ENCODE data around the gene CLCF1.
"Not testable (repeated sequence)": the region's sequence is repeated elsewhere in the genome, so short reads cannot be mapped to it uniquely, and the experiment has no call there.

Gene CLCF1

GRCh38 chr11:67321313-67321871 lies 52.0 kb downstream of the CLCF1 start:
- Histone ChIP-seq H3K9me3 (ENCODE audit: control insufficient read depth, low read length) (no peaks in the 10 kb centered on the region), H3K4me1 (ENCODE audit: control insufficient read depth, insufficient read depth, low read length, poor library complexity, severe bottlenecking) (peaks cover 5% of the 10 kb centered on the region), H3K27me3 (replicated peaks; ENCODE audit: control insufficient read depth, insufficient read depth, low read length, poor library complexity, severe bottlenecking) (no peaks in the 10 kb centered on the region), H3K4me3 (ENCODE audit: insufficient read depth, low read depth, low read length, poor library complexity, severe bottlenecking) (no peak overlapping the region), H3K27ac (ENCODE audit: insufficient read depth, low read length, poor library complexity, severe bottlenecking) (no peak overlapping the region), H3K36me3 (ENCODE audit: control insufficient read depth, insufficient read depth, low read length) (no peaks in the 10 kb centered on the region)
- DNase-seq = no peak

GRCh38 chr11:67320691-67321090 lies 52.7 kb downstream of the CLCF1 start:
- Histone ChIP-seq H3K27me3 (replicated peaks; ENCODE audit: control insufficient read depth, insufficient read depth, low read length, poor library complexity, severe bottlenecking) (no peaks in the 10 kb centered on the region), H3K9me3 (ENCODE audit: control insufficient read depth, low read length) (no peaks in the 10 kb centered on the region), H3K36me3 (ENCODE audit: control insufficient read depth, insufficient read depth, low read length) (no peaks in the 10 kb centered on the region), H3K27ac (ENCODE audit: insufficient read depth, low read length, poor library complexity, severe bottlenecking) (no peak overlapping the region), H3K4me3 (ENCODE audit: insufficient read depth, low read depth, low read length, poor library complexity, severe bottlenecking) (no peak overlapping the region), H3K4me1 (ENCODE audit: control insufficient read depth, insufficient read depth, low read length, poor library complexity, severe bottlenecking) (peaks cover 5% of the 10 kb centered on the region)
- no peak for DNase-seq

GRCh38 chr11:67320011-67320410 lies 53.4 kb downstream of the CLCF1 start:
- no peaks in the 10 kb centered on the region for H3K27me3 ChIP-seq (replicated peaks; ENCODE audit: control insufficient read depth, insufficient read depth, low read length, poor library complexity, severe bottlenecking)
- no peak for DNase-seq
- no peaks in the 10 kb centered on the region for H3K9me3 ChIP-seq (ENCODE audit: control insufficient read depth, low read length)
- H3K27ac ChIP-seq (ENCODE audit: insufficient read depth, low read length, poor library complexity, severe bottlenecking) = no peak overlapping the region
- H3K36me3 ChIP-seq (ENCODE audit: control insufficient read depth, insufficient read depth, low read length) = no peaks in the 10 kb centered on the region
- no peak overlapping the region for H3K4me3 ChIP-seq (ENCODE audit: insufficient read depth, low read depth, low read length, poor library complexity, severe bottlenecking)
- peaks cover 5% of the 10 kb centered on the region for H3K4me1 ChIP-seq (ENCODE audit: control insufficient read depth, insufficient read depth, low read length, poor library complexity, severe bottlenecking)

GRCh38 chr11:67318876-67319275 lies 54.5 kb downstream of the CLCF1 start:
- H3K4me1 ChIP-seq (ENCODE audit: control insufficient read depth, insufficient read depth, low read length, poor library complexity, severe bottlenecking); H3K27me3 ChIP-seq (replicated peaks; ENCODE audit: control insufficient read depth, insufficient read depth, low read length, poor library complexity, severe bottlenecking); H3K4me3 ChIP-seq (ENCODE audit: insufficient read depth, low read depth, low read length, poor library complexity, severe bottlenecking); H3K27ac ChIP-seq (ENCODE audit: insufficient read depth, low read length, poor library complexity, severe bottlenecking); H3K9me3 ChIP-seq (ENCODE audit: control insufficient read depth, low read length); DNase-seq; H3K36me3 ChIP-seq (ENCODE audit: control insufficient read depth, insufficient read depth, low read length): not testable (repeated sequence)

GRCh38 chr11:67317888-67318555 lies 55.4 kb downstream of the CLCF1 start:
- Histone ChIP-seq H3K27ac (ENCODE audit: insufficient read depth, low read length, poor library complexity, severe bottlenecking) (peak overlapping the region; percentile 72), H3K27me3 (replicated peaks; ENCODE audit: control insufficient read depth, insufficient read depth, low read length, poor library complexity, severe bottlenecking) (no peaks in the 10 kb centered on the region), H3K9me3 (ENCODE audit: control insufficient read depth, low read length) (no peaks in the 10 kb centered on the region), H3K36me3 (ENCODE audit: control insufficient read depth, insufficient read depth, low read length) (no peaks in the 10 kb centered on the region), H3K4me3 (ENCODE audit: insufficient read depth, low read depth, low read length, poor library complexity, severe bottlenecking) (peak overlapping the region; percentile 76), H3K4me1 (ENCODE audit: control insufficient read depth, insufficient read depth, low read length, poor library complexity, severe bottlenecking) (peaks cover 13% of the 10 kb centered on the region)
- peak in 1 of 3 donors; percentile 26 for DNase-seq

GRCh38 chr11:67317205-67317887 lies 56.1 kb downstream of the CLCF1 start:
- Histone ChIP-seq H3K4me3 (ENCODE audit: insufficient read depth, low read depth, low read length, poor library complexity, severe bottlenecking) (peak overlapping the region; percentile 76), H3K27me3 (replicated peaks; ENCODE audit: control insufficient read depth, insufficient read depth, low read length, poor library complexity, severe bottlenecking) (no peaks in the 10 kb centered on the region), H3K36me3 (ENCODE audit: control insufficient read depth, insufficient read depth, low read length) (no peaks in the 10 kb centered on the region), H3K9me3 (ENCODE audit: control insufficient read depth, low read length) (no peaks in the 10 kb centered on the region), H3K4me1 (ENCODE audit: control insufficient read depth, insufficient read depth, low read length, poor library complexity, severe bottlenecking) (peaks cover 20% of the 10 kb centered on the region), H3K27ac (ENCODE audit: insufficient read depth, low read length, poor library complexity, severe bottlenecking) (peak overlapping the region; percentile 72)
- peak; percentile 96 to 99 (median 97) for DNase-seq

- Histone ChIP-seq H3K27ac (ENCODE audit: insufficient read depth, low read length, poor library complexity, severe bottlenecking) (peak overlapping the region; percentile 72), H3K36me3 (ENCODE audit: control insufficient read depth, insufficient read depth, low read length) (no peaks in the 10 kb centered on the region), H3K27me3 (replicated peaks; ENCODE audit: control insufficient read depth, insufficient read depth, low read length, poor library complexity, severe bottlenecking) (no peaks in the 10 kb centered on the region), H3K4me3 (ENCODE audit: insufficient read depth, low read depth, low read length, poor library complexity, severe bottlenecking) (peak overlapping the region; percentile 76), H3K4me1 (ENCODE audit: control insufficient read depth, insufficient read depth, low read length, poor library complexity, severe bottlenecking) (peaks cover 25% of the 10 kb centered on the region), H3K9me3 (ENCODE audit: control insufficient read depth, low read length) (no peaks in the 10 kb centered on the region)
- DNase-seq = no peak
These were observed 56.6 kb downstream of the CLCF1 start for GRCh38 chr11:67316882-67317204.

GRCh38 chr11:67315325-67315909 lies 58.0 kb downstream of the CLCF1 start:
- Histone ChIP-seq H3K9me3 (ENCODE audit: control insufficient read depth, low read length) (no peaks in the 10 kb centered on the region), H3K27ac (ENCODE audit: insufficient read depth, low read length, poor library complexity, severe bottlenecking) (no peak overlapping the region), H3K4me3 (ENCODE audit: insufficient read depth, low read depth, low read length, poor library complexity, severe bottlenecking) (no peak overlapping the region), H3K27me3 (replicated peaks; ENCODE audit: control insufficient read depth, insufficient read depth, low read length, poor library complexity, severe bottlenecking) (no peaks in the 10 kb centered on the region), H3K4me1 (ENCODE audit: control insufficient read depth, insufficient read depth, low read length, poor library complexity, severe bottlenecking) (peaks cover 38% of the 10 kb centered on the region), H3K36me3 (ENCODE audit: control insufficient read depth, insufficient read depth, low read length) (no peaks in the 10 kb centered on the region)
- DNase-seq = no peak

GRCh38 chr11:67314218-67314617 lies 59.2 kb downstream of the CLCF1 start:
- H3K36me3 ChIP-seq (ENCODE audit: control insufficient read depth, insufficient read depth, low read length) = peaks cover 1% of the 10 kb centered on the region
- peaks cover 39% of the 10 kb centered on the region for H3K4me1 ChIP-seq (ENCODE audit: control insufficient read depth, insufficient read depth, low read length, poor library complexity, severe bottlenecking)
- H3K9me3 ChIP-seq (ENCODE audit: control insufficient read depth, low read length) = no peaks in the 10 kb centered on the region
- H3K27ac ChIP-seq (ENCODE audit: insufficient read depth, low read length, poor library complexity, severe bottlenecking) = no peak overlapping the region
- no peaks in the 10 kb centered on the region for H3K27me3 ChIP-seq (replicated peaks; ENCODE audit: control insufficient read depth, insufficient read depth, low read length, poor library complexity, severe bottlenecking)
- no peak overlapping the region for H3K4me3 ChIP-seq (ENCODE audit: insufficient read depth, low read depth, low read length, poor library complexity, severe bottlenecking)
- no peak for DNase-seq
